ENCODE measurements around the gene RBM41.

DNA sequence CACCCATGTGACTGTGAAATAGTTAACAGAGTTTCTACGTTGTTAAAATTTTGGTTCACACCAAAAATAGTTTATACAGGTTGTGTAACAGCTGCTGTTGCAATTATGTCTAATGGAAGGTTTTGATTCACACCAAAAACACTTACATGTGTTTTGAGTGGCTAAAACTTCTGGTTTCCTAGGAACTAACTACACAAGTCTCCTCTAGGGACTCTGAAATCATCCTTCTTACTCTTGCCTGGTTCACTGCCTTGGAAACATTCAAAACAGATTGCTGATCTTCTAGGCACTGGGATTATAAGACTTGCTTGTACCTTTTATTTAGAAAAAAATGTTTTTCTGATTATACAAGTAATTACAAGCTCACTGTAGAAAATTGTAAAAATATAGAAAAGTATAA is 103.7 kb downstream of the RBM41 start:
- no peak for TF ChIP-seq ZNF274 (IDR thresholded peaks at IDR 0.05; ENCODE audit: low read depth, low read length)
- TF ChIP-seq SUZ12 (IDR thresholded peaks at IDR 0.05; ENCODE audit: extremely low read depth, insufficient read depth, insufficient read length) = no peak

All from NT2/D1 (cell line).